ENCODE data around the gene PRRX1. TPM values are rescaled to one million over a fixed set of nuclear protein-coding genes. Genes with fewer than 3 reads are reported as not detected.
A peak's percentile ranks its signal among the peaks of the same experiment; 100 is the strongest.

The PRRX1 gene
- total RNA-seq, 1 donor from 2014 or later = 74.7 TPM

DNA sequence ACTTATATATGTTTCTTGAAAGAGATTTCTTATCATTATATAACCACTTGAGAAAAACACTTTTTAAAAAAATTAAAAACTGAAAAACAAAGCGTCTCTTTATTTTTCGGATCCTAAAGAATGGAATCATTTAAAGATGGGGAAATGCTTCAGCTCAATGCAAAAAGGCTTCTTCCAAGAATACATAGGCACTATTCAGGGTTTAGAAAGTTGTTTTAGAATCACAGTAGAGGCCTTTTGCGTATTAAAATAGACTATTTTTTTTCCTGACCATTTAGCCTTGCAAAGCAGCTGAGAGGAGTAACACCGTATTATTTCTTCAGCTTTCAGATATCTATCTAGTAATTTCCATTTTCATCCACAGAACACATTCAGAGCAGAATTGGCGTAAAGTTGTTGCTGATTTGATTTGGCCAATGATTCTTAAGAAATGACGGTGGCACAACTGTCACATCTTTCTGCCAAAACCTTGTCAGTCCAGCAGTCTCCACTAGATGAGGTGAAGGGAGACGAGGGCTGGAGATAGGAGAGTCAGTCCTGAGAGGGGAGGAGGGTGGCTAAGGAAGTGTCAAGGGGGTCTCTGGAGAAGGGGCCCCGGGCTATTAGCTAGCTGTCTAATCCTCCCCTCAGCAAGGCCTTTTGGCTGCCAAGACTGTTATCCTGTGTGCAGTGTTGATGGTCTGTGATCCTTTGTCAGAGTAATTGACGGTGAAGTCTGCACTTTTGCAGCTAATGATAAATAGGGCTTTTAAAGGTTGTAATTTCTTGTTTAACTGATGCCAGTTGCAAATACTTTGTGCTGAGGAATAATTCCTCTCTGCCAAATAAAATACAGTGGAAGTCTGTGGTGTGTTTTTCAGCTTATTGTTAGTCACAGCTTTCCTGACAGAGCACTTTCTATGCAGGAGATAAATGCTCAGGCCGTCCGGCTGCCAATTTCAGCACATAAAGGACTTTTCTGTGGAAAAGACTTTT, 34.7 kb downstream of the PRRX1 start:
- Histone ChIP-seq H3K4me1 (peaks cover 78% of the 10 kb centered on the region), H3K9me3 (replicated peaks) (no peaks in the 10 kb centered on the region), H3K36me3 (no peaks in the 10 kb centered on the region), H3K27ac (replicated peaks) (peak overlapping the region; percentile 83), H3K27me3 (ENCODE audit: low read depth) (no peaks in the 10 kb centered on the region), H3K4me3 (peak overlapping the region; percentile 39)
- DNase-seq = no peak
- TF ChIP-seq, protein P1, sequence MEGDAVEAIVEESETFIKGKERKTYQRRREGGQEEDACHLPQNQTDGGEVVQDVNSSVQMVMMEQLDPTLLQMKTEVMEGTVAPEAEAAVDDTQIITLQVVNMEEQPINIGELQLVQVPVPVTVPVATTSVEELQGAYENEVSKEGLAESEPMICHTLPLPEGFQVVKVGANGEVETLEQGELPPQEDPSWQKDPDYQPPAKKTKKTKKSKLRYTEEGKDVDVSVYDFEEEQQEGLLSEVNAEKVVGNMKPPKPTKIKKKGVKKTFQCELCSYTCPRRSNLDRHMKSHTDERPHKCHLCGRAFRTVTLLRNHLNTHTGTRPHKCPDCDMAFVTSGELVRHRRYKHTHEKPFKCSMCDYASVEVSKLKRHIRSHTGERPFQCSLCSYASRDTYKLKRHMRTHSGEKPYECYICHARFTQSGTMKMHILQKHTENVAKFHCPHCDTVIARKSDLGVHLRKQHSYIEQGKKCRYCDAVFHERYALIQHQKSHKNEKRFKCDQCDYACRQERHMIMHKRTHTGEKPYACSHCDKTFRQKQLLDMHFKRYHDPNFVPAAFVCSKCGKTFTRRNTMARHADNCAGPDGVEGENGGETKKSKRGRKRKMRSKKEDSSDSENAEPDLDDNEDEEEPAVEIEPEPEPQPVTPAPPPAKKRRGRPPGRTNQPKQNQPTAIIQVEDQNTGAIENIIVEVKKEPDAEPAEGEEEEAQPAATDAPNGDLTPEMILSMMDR (IDR thresholded peaks at IDR 0.05; ENCODE audit: borderline replicate concordance) = no peak
- intact Hi-C loops (cut with micrococcal nuclease) = no loop called here

DNA sequence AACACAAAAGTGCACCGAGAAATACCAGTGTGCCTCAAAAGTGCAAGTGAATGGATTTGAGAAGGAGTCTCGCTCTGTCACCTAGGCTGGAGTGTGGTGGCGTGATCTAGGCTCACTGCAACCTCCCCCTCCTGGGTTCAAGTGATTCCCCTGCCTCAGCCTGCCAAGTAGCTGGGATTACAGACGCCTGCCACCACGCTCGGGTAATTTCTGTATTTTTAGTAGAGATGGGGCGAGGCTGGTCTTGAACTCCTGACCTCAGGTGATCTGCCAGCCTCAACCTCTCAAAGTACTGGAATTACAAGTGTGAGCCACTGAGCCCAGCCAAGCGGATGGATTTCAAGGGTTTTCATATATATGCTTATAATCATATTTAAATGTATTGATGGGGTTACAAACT, 35.8 kb downstream of the PRRX1 start:
- Histone ChIP-seq H3K36me3 (no peaks in the 10 kb centered on the region), H3K9me3 (replicated peaks) (no peaks in the 10 kb centered on the region), H3K4me3 (no peak overlapping the region), H3K4me1 (peaks cover 67% of the 10 kb centered on the region), H3K27me3 (ENCODE audit: low read depth) (no peaks in the 10 kb centered on the region), H3K27ac (replicated peaks) (peak overlapping the region; percentile 83)
- TF ChIP-seq, protein P1 (IDR thresholded peaks at IDR 0.05; ENCODE audit: borderline replicate concordance) = no peak
- intact Hi-C loops (cut with micrococcal nuclease) = loop anchor here (1.0 kb wide), 1 partner anchor 16 kb away; no protein-coding TSS in a partner anchor
- no peak for DNase-seq

DNA sequence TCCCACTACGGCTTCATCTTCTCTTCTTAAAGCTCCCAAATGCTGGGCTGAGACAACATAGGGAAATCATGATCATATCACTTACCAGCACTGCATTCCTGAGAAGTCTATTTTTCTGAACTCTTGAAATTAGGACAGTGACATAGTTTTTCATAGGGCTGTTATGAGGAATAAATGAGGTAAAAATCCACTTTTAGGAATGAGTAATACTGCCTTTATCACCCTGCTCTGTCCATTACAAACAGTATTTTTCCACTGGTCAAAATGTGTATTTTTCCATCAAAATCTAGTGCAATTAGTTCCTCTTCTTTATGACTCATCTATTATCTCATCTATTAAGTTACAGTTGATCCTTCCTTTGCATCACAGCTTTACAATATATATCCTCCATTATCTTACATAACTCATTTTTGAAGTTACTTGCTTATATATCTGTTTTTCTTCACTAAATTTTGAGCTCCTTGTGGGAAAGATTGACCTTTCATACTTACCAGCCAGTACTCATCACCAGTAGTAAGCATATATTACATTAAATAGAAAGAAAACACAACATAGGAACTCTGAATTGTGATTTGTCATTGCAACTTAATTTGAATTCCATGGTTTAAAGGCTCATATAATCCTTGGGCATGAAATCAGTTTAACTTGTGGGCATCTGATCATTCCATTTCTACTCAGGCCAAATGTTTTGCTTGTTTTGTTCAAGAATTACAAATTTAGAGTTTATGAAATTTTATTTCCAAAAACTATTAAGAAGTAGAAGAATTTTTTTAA, 37.1 kb downstream of the PRRX1 start:
- no peaks in the 10 kb centered on the region for H3K36me3 ChIP-seq
- intact Hi-C loops (cut with micrococcal nuclease) = loop anchor here (1.0 kb wide), 1 partner anchor 14 kb away; no protein-coding TSS in a partner anchor
- no peaks in the 10 kb centered on the region for H3K9me3 ChIP-seq (replicated peaks)
- no peak overlapping the region for H3K4me3 ChIP-seq
- TF ChIP-seq, protein P1 (IDR thresholded peaks at IDR 0.05; ENCODE audit: borderline replicate concordance) = no peak
- no peaks in the 10 kb centered on the region for H3K27me3 ChIP-seq (ENCODE audit: low read depth)
- DNase-seq = no peak
- H3K4me1 ChIP-seq = peaks cover 56% of the 10 kb centered on the region
- H3K27ac ChIP-seq (replicated peaks) = peak overlapping the region; percentile 83

DNA sequence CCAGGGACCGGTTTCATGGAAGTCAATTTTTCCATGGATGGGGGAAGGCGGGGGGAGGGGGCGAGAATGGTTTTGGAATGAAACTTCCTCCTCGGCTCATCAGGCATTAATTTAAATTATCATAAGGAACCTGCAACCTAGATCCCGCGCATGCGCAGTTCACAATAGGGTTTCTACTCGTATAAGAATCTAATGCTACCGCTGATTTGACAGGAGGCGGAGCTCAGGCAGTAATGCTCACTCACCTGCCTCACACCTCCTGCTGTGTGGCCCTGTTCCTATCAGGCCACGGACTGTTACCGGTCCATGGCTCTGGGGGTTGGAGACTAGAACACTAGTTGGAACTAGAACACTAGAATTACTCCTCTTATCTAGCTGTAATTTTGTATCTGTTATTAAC, 38.0 kb downstream of the PRRX1 start:
- intact Hi-C loops (cut with micrococcal nuclease) = no loop called here
- Histone ChIP-seq H3K36me3 (no peaks in the 10 kb centered on the region), H3K27me3 (ENCODE audit: low read depth) (no peaks in the 10 kb centered on the region), H3K9me3 (replicated peaks) (no peaks in the 10 kb centered on the region), H3K4me1 (peaks cover 47% of the 10 kb centered on the region), H3K4me3 (no peak overlapping the region), H3K27ac (replicated peaks) (no peak overlapping the region)
- DNase-seq = no peak
- TF ChIP-seq, protein P1 (IDR thresholded peaks at IDR 0.05; ENCODE audit: borderline replicate concordance) = no peak

DNA sequence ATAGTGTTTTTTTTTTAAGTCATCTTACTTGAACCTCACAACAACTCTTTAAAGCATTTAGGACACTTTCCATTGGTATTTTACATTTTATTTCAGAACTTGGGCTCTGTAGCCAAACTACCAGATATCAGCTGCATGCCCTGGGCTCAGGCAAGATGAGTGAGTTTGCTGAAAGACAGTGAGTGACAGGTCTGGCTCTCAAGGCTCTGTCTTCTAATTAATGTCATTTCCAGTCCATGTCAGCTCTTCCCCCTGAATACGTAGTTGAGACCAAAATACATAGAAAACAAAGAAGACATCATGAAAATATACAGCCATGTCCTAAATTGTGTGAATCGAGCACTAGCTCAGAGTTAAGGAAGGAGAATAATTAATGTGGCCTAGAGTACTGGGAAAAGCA, 39.7 kb downstream of the PRRX1 start:
- Histone ChIP-seq H3K9me3 (replicated peaks) (no peaks in the 10 kb centered on the region), H3K36me3 (no peaks in the 10 kb centered on the region), H3K27ac (replicated peaks) (no peak overlapping the region), H3K27me3 (ENCODE audit: low read depth) (no peaks in the 10 kb centered on the region), H3K4me1 (peaks cover 34% of the 10 kb centered on the region), H3K4me3 (no peak overlapping the region)
- TF ChIP-seq, protein P1 (IDR thresholded peaks at IDR 0.05; ENCODE audit: borderline replicate concordance) = no peak
- no peak for DNase-seq
- intact Hi-C loops (cut with micrococcal nuclease) = no loop called here
